ENCODE results near the gene FXR2.

The FXR2 gene

GRCh38 chr17:7577327-7578199, 37.1 kb downstream of the FXR2 start:
- H3K27ac ChIP-seq (ENCODE audit: low read depth, low read length), result peak overlapping the region; percentile 88
- no peaks in the 10 kb centered on the region for H3K27me3 ChIP-seq (ENCODE audit: insufficient read depth, low read length)
- H3K79me2 ChIP-seq (ENCODE audit: control insufficient read depth, insufficient read depth, low read length, unreplicated experiment), result peaks cover 66% of the 10 kb centered on the region
- no peak overlapping the region for H2AFZ ChIP-seq (ENCODE audit: low read length, unreplicated experiment)
- H3K4me3 ChIP-seq (ENCODE audit: low read depth, low read length), result no peak overlapping the region
- peaks cover 67% of the 10 kb centered on the region for H3K4me1 ChIP-seq (ENCODE audit: control insufficient read depth, insufficient read depth, low read length, unreplicated experiment)
- H3K36me3 ChIP-seq (ENCODE audit: insufficient read depth, low read length), result peaks cover 52% of the 10 kb centered on the region

- H3K79me2 ChIP-seq (ENCODE audit: control insufficient read depth, insufficient read depth, low read length, unreplicated experiment), result peaks cover 67% of the 10 kb centered on the region
- H3K4me3 ChIP-seq (ENCODE audit: low read depth, low read length), result peak overlapping the region; percentile 90; the same call in 1 of the 2 replicates
- peaks cover 52% of the 10 kb centered on the region for H3K36me3 ChIP-seq (ENCODE audit: insufficient read depth, low read length)
- H3K4me1 ChIP-seq (ENCODE audit: control insufficient read depth, insufficient read depth, low read length, unreplicated experiment), result peaks cover 65% of the 10 kb centered on the region
- H3K27ac ChIP-seq (ENCODE audit: low read depth, low read length), result peak overlapping the region; percentile 88; the same call in 1 of the 2 replicates
- H2AFZ ChIP-seq (ENCODE audit: low read length, unreplicated experiment), result no peak overlapping the region
- H3K27me3 ChIP-seq (ENCODE audit: insufficient read depth, low read length), result no peaks in the 10 kb centered on the region
These were observed 38.2 kb downstream of the FXR2 start for GRCh38 chr17:7576432-7576937.

DNA sequence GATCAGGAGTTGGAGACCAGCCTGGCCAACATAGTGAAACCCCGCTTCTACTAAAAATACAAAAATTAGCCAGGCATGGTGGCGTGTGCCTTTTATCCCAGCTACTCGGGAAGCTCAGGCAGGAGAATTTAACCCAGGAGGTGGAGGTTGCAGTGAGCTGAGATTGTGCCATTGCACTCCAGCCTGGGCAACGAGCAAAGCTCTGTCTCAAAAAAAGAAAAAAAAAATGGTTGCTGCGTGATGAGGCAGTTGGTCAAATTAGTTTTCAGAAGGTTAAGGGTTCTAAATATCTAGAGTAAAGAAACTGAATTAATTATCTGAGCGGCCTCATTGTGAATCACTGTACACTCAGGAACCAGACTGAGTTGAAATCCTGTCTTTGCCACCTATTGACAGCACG, 38.7 kb downstream of the FXR2 start:
- Histone ChIP-seq H3K36me3 (ENCODE audit: insufficient read depth, low read length) (peaks cover 53% of the 10 kb centered on the region), H3K4me3 (ENCODE audit: low read depth, low read length) (peak overlapping the region; percentile 90), H3K27me3 (ENCODE audit: insufficient read depth, low read length) (no peaks in the 10 kb centered on the region), H3K27ac (ENCODE audit: low read depth, low read length) (peak overlapping the region; percentile 88; the same call in 1 of the 2 replicates), H3K4me1 (ENCODE audit: control insufficient read depth, insufficient read depth, low read length, unreplicated experiment) (peaks cover 67% of the 10 kb centered on the region), H3K79me2 (ENCODE audit: control insufficient read depth, insufficient read depth, low read length, unreplicated experiment) (peaks cover 67% of the 10 kb centered on the region), H2AFZ (ENCODE audit: low read length, unreplicated experiment) (no peak overlapping the region)

GRCh38 chr17:7575481-7575883, 39.2 kb downstream of the FXR2 start:
- Histone ChIP-seq H3K4me1 (ENCODE audit: control insufficient read depth, insufficient read depth, low read length, unreplicated experiment) (peaks cover 63% of the 10 kb centered on the region), H3K36me3 (ENCODE audit: insufficient read depth, low read length) (peaks cover 55% of the 10 kb centered on the region), H3K4me3 (ENCODE audit: low read depth, low read length) (peak overlapping the region; percentile 90), H2AFZ (ENCODE audit: low read length, unreplicated experiment) (no peak overlapping the region), H3K79me2 (ENCODE audit: control insufficient read depth, insufficient read depth, low read length, unreplicated experiment) (peaks cover 65% of the 10 kb centered on the region), H3K27me3 (ENCODE audit: insufficient read depth, low read length) (no peaks in the 10 kb centered on the region), H3K27ac (ENCODE audit: low read depth, low read length) (peak overlapping the region; percentile 88)

- Histone ChIP-seq H3K79me2 (ENCODE audit: control insufficient read depth, insufficient read depth, low read length, unreplicated experiment) (peaks cover 62% of the 10 kb centered on the region), H3K27ac (ENCODE audit: low read depth, low read length) (peak overlapping the region; percentile 88), H3K27me3 (ENCODE audit: insufficient read depth, low read length) (no peaks in the 10 kb centered on the region), H2AFZ (ENCODE audit: low read length, unreplicated experiment) (no peak overlapping the region), H3K4me3 (ENCODE audit: low read depth, low read length) (peak overlapping the region; percentile 90), H3K4me1 (ENCODE audit: control insufficient read depth, insufficient read depth, low read length, unreplicated experiment) (peaks cover 52% of the 10 kb centered on the region), H3K36me3 (ENCODE audit: insufficient read depth, low read length) (peaks cover 55% of the 10 kb centered on the region)
These were observed 40.3 kb downstream of the FXR2 start for GRCh38 chr17:7574176-7574953.

GRCh38 chr17:7573324-7574080, 41.2 kb downstream of the FXR2 start:
- Histone ChIP-seq H3K27ac (ENCODE audit: low read depth, low read length) (peak overlapping the region; percentile 88), H2AFZ (ENCODE audit: low read length, unreplicated experiment) (no peak overlapping the region), H3K4me3 (ENCODE audit: low read depth, low read length) (peak overlapping the region; percentile 90), H3K36me3 (ENCODE audit: insufficient read depth, low read length) (peaks cover 55% of the 10 kb centered on the region), H3K79me2 (ENCODE audit: control insufficient read depth, insufficient read depth, low read length, unreplicated experiment) (peaks cover 67% of the 10 kb centered on the region), H3K27me3 (ENCODE audit: insufficient read depth, low read length) (no peaks in the 10 kb centered on the region), H3K4me1 (ENCODE audit: control insufficient read depth, insufficient read depth, low read length, unreplicated experiment) (peaks cover 44% of the 10 kb centered on the region)

GRCh38 chr17:7572588-7573323, 41.9 kb downstream of the FXR2 start:
- no peaks in the 10 kb centered on the region for H3K27me3 ChIP-seq (ENCODE audit: insufficient read depth, low read length)
- H3K27ac ChIP-seq (ENCODE audit: low read depth, low read length), result peak overlapping the region; percentile 88
- H2AFZ ChIP-seq (ENCODE audit: low read length, unreplicated experiment), result no peak overlapping the region
- peaks cover 66% of the 10 kb centered on the region for H3K79me2 ChIP-seq (ENCODE audit: control insufficient read depth, insufficient read depth, low read length, unreplicated experiment)
- H3K4me3 ChIP-seq (ENCODE audit: low read depth, low read length), result peak overlapping the region; percentile 90
- H3K36me3 ChIP-seq (ENCODE audit: insufficient read depth, low read length), result peaks cover 50% of the 10 kb centered on the region
- H3K4me1 ChIP-seq (ENCODE audit: control insufficient read depth, insufficient read depth, low read length, unreplicated experiment), result peaks cover 42% of the 10 kb centered on the region

- Histone ChIP-seq H2AFZ (ENCODE audit: low read length, unreplicated experiment) (peak overlapping the region; percentile 20), H3K27ac (ENCODE audit: low read depth, low read length) (peak overlapping the region; percentile 82), H3K4me3 (ENCODE audit: low read depth, low read length) (peak overlapping the region; percentile 78), H3K36me3 (ENCODE audit: insufficient read depth, low read length) (peaks cover 45% of the 10 kb centered on the region), H3K4me1 (ENCODE audit: control insufficient read depth, insufficient read depth, low read length, unreplicated experiment) (peaks cover 37% of the 10 kb centered on the region), H3K79me2 (ENCODE audit: control insufficient read depth, insufficient read depth, low read length, unreplicated experiment) (peaks cover 61% of the 10 kb centered on the region), H3K27me3 (ENCODE audit: insufficient read depth, low read length) (no peaks in the 10 kb centered on the region)
These were observed 42.4 kb downstream of the FXR2 start for GRCh38 chr17:7572338-7572587.

GRCh38 chr17:7570351-7570750, 44.3 kb downstream of the FXR2 start:
- Histone ChIP-seq H3K27ac (ENCODE audit: low read depth, low read length) (no peak overlapping the region), H3K27me3 (ENCODE audit: insufficient read depth, low read length) (no peaks in the 10 kb centered on the region), H2AFZ (ENCODE audit: low read length, unreplicated experiment) (no peak overlapping the region), H3K4me3 (ENCODE audit: low read depth, low read length) (no peak overlapping the region), H3K36me3 (ENCODE audit: insufficient read depth, low read length) (peaks cover 36% of the 10 kb centered on the region), H3K79me2 (ENCODE audit: control insufficient read depth, insufficient read depth, low read length, unreplicated experiment) (peaks cover 51% of the 10 kb centered on the region), H3K4me1 (ENCODE audit: control insufficient read depth, insufficient read depth, low read length, unreplicated experiment) (peaks cover 23% of the 10 kb centered on the region)

DNA sequence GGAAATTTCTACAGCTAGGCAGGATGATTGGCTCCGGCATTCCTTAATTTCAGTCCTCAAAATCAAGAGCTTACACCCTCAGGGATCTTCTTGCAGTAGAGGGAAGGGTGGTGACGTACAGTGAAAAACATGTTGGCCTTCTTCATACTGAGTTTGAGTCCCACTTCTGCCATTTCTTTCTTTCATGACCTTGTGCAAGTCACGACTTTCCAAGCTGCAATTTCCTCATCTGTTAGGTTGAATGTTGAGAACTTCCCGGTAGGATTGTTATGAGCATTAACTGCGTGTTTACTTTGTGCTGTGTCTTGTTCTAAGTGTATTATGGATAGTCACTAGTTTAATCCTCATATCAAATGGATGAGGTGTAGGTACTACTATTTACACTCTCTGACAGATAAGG, 45.1 kb downstream of the FXR2 start:
- Histone ChIP-seq H3K36me3 (ENCODE audit: insufficient read depth, low read length) (peaks cover 32% of the 10 kb centered on the region; the same call in 1 of the 2 replicates), H3K27ac (ENCODE audit: low read depth, low read length) (no peak overlapping the region), H3K79me2 (ENCODE audit: control insufficient read depth, insufficient read depth, low read length, unreplicated experiment) (peaks cover 51% of the 10 kb centered on the region), H2AFZ (ENCODE audit: low read length, unreplicated experiment) (no peak overlapping the region), H3K4me1 (ENCODE audit: control insufficient read depth, insufficient read depth, low read length, unreplicated experiment) (peaks cover 15% of the 10 kb centered on the region), H3K4me3 (ENCODE audit: low read depth, low read length) (no peak overlapping the region), H3K27me3 (ENCODE audit: insufficient read depth, low read length) (no peaks in the 10 kb centered on the region)
